Mucosa of rectum (tissue), 2 donors: ENCODE measurements around the gene HNRNPA1L2.

Experiments
- H3K27ac ChIP-seq, 2 donors: one replicate each; pipeline ENCODE4 v1.7.0; 2013; ENCODE audit warnings: inconsistent platforms in 2 of 2, low read depth in 2 of 2, low read length in 2 of 2
- H3K27me3 ChIP-seq, 2 donors: one replicate each; pipeline ENCODE4 v1.7.0; 2013; ENCODE audit warnings: low read length in 2 of 2; ENCODE audit not compliant: control insufficient read depth in 2 of 2, insufficient read depth in 2 of 2
- H3K36me3 ChIP-seq, 2 donors: one replicate each; pipeline ENCODE4 v1.7.0; 2013; ENCODE audit warnings: low read length in 2 of 2; ENCODE audit not compliant: control insufficient read depth in 2 of 2, insufficient read depth in 2 of 2
- H3K4me1 ChIP-seq, 2 donors: one replicate each; pipeline ENCODE4 v1.7.0; 2013; ENCODE audit warnings: low read length in 2 of 2, mild to moderate bottlenecking in 1 of 2; ENCODE audit not compliant: control insufficient read depth in 2 of 2, insufficient read depth in 2 of 2
- H3K4me3 ChIP-seq, 2 donors: one replicate each; pipeline ENCODE4 v1.7.0; 2013; ENCODE audit warnings: low read length in 2 of 2
- H3K9ac ChIP-seq, 2 donors: one replicate each; pipeline ENCODE4 v1.7.0; 2013; ENCODE audit warnings: low read length in 2 of 2, low read depth in 1 of 2, mild to moderate bottlenecking in 1 of 2
- H3K9me3 ChIP-seq, 2 donors: one replicate each; pipeline ENCODE4 v1.7.0; 2013; ENCODE audit warnings: low read length in 2 of 2; ENCODE audit not compliant: control insufficient read depth in 2 of 2
- donor health status: healthy.
- donor health status: Normal muscosa, but diverticular disease.

Gene HNRNPA1L2

DNA sequence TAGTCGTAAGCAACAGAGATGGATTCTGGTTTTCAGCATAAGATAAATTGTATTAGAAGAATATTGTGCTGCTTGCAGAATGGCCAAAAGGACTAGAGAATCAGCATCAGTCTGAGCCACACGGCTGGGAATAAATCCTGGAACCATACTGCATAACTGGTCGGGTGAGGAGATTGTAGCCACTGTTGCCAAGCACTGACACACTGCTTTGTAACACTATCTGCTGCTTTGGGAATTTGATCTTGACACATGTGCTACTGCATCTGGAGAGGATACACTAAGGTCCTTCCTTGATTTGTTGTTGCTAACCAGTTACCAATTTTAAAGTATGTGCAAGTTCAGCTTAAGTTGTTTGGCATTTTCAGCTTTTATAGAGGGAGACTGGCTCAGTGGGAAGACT, 1.9 kb downstream of the HNRNPA1L2 start:
- H3K9me3 ChIP-seq: no peaks in the 10 kb centered on the region
- H3K27ac ChIP-seq: no peak overlapping the region
- H3K36me3 ChIP-seq: peaks cover 0 to 5% of the 10 kb centered on the region in 2 donors
- no peak overlapping the region for H3K9ac ChIP-seq
- H3K4me3 ChIP-seq: no peak overlapping the region
- H3K4me1 ChIP-seq: peaks cover 3 to 6% of the 10 kb centered on the region in 2 donors
- no peaks in the 10 kb centered on the region for H3K27me3 ChIP-seq

DNA sequence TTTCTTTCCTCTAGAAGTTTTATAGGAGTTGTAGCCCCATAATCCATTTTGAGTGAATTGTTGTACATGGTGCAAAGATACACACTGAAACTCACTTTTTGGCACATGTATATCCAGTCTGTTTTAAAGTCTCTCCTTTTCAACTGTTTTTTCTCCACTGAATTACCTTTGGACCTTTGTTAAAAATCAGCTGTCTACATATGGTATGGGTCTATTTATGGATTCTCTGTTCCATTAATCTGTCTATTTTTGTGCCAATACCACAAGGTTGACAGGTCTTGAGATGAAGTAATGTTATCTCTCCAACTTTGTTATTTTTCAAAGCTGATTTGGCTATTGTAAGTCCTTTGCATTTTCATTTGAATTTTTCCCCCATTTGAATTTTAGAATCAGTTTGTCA, 4.7 kb downstream of the HNRNPA1L2 start:
- no peak overlapping the region for H3K4me3 ChIP-seq
- H3K4me1 ChIP-seq: peaks cover 4 to 9% of the 10 kb centered on the region in 2 donors
- no peaks in the 10 kb centered on the region for H3K27me3 ChIP-seq
- H3K36me3 ChIP-seq: peaks cover 0 to 3% of the 10 kb centered on the region in 2 donors
- no peak overlapping the region for H3K9ac ChIP-seq
- no peak overlapping the region for H3K27ac ChIP-seq
- H3K9me3 ChIP-seq: no peaks in the 10 kb centered on the region

DNA sequence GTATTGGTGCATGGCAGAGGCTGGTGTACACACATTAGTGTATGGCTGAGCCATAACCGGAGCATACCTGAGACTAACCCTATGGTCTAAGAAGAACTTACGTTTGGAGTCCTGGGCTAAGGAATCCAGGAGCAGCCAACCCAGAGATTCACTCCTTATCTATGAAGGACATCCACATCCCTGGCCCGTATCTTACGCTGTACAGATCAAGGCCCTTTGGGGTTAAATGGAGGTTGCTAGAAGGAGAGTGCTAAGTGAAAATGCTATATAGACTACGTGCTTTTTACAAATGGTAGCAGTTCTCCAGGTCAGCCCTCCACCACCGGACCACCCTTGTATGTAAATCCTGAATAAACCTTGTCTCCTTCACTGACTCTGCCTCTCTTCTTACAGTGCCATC, 8.5 kb downstream of the HNRNPA1L2 start:
- Histone ChIP-seq H3K27me3 (no peaks in the 10 kb centered on the region), H3K4me1 (peaks cover 13 to 17% of the 10 kb centered on the region in 2 donors), H3K9me3 (no peaks in the 10 kb centered on the region), H3K27ac (no peak overlapping the region), H3K9ac (peak overlapping the region in 1 of 2 donors; percentile 97), H3K4me3 (peak overlapping the region in 1 of 2 donors; percentile 89), H3K36me3 (peaks cover 0 to 3% of the 10 kb centered on the region in 2 donors)

DNA sequence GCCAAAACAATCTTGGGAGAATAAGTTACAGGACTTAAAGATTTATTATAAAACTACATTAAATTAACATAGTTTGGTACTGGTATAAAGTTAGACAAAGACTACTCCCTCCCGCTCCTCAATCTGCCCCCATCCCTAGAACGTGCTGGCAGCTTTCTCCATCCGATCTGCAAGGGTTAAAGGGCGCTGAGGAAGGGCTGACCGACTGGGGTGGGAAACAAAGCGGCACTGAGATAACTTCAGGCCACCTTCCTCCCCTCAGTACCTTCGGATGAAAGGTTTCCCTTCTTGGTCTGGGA, 9.6 kb downstream of the HNRNPA1L2 start:
- H3K4me1 ChIP-seq: peaks cover 13% of the 10 kb centered on the region in 2 donors
- peak overlapping the region; percentile 88 to 97 for H3K9ac ChIP-seq
- peak overlapping the region; percentile 99 to 100 for H3K27ac ChIP-seq
- no peaks in the 10 kb centered on the region for H3K27me3 ChIP-seq
- peak overlapping the region; percentile 88 to 89 for H3K4me3 ChIP-seq
- peaks cover 0 to 3% of the 10 kb centered on the region in 2 donors for H3K36me3 ChIP-seq
- H3K9me3 ChIP-seq: no peaks in the 10 kb centered on the region

DNA sequence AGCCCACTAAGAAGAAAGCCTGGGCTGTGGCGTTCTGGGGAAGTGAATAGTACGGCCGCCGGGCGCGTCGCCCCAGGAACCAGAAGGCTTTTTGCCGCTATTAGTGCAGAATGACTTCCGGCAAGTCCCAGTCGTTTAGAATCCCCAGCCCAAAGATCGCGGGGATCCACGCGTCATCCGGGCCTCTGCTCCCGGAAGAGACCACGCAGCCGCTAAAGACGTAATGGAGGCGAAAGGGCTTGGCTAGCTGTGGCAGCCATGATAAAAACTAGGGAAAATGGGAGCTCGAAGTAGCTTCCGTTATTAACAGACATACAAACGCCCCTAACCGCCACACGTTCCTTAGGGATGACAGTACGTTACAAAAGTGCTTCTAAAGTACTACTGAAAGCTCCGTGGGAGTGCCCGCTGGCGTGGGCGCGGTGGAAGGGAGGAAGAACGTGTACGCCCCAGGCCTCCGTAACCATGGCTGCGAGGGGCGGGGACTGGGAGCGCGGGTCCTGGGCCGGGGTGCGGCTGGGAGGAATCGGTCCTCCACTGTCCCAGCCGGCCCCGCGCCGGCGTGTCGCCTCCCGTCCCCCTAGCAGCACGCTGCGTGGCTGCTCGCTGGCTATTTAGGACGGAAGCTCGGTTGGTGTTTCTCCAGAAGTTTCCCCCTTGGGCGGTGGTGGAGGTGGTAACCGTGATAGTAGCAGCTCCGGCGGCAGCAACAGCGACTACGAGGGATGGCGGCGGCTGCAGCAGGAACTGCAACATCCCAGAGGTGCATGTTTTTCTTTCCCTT, 10.2 kb downstream of the HNRNPA1L2 start, which contains the start of gene SUGT1:
Gene SUGT1 (plus strand): TSS at position 641 of the 784 bp plus-strand sequence. CDS start 85 bp downstream, at position 726.
- H3K27me3 ChIP-seq: no peaks in the 10 kb centered on the region
- H3K9me3 ChIP-seq: no peaks in the 10 kb centered on the region
- H3K4me1 ChIP-seq: peaks cover 13% of the 10 kb centered on the region in 2 donors
- H3K9ac ChIP-seq: peak within 1 kb of the TSS; percentile 88 to 97
- H3K27ac ChIP-seq: peak within 1 kb of the TSS; percentile 99 to 100
- peaks cover under 1 to 3% of the 10 kb centered on the region in 2 donors for H3K36me3 ChIP-seq
- peak within 1 kb of the TSS; percentile 88 to 89 for H3K4me3 ChIP-seq

DNA sequence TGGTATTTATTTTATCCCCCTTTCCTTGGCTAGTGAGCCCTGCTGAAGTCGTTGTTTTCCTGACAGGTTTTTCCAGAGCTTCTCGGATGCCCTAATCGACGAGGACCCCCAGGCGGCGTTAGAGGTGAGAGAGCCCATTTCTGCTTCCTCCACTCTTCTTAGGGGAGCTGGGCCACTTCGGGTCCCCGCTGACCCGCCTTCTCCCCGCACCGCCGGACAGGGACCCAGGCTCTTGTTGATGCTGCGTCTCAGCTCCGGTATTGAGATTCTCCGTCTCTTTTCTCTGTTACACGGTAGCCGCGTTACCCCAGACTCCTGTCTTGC, 10.7 kb downstream of the HNRNPA1L2 start:
- Histone ChIP-seq H3K4me1 (peaks cover 13% of the 10 kb centered on the region in 2 donors), H3K36me3 (peaks cover 2 to 3% of the 10 kb centered on the region in 2 donors), H3K9me3 (no peaks in the 10 kb centered on the region), H3K27me3 (no peaks in the 10 kb centered on the region), H3K4me3 (peak overlapping the region; percentile 88 to 89), H3K9ac (peak overlapping the region; percentile 84 to 88), H3K27ac (peak overlapping the region; percentile 99 to 100)

DNA sequence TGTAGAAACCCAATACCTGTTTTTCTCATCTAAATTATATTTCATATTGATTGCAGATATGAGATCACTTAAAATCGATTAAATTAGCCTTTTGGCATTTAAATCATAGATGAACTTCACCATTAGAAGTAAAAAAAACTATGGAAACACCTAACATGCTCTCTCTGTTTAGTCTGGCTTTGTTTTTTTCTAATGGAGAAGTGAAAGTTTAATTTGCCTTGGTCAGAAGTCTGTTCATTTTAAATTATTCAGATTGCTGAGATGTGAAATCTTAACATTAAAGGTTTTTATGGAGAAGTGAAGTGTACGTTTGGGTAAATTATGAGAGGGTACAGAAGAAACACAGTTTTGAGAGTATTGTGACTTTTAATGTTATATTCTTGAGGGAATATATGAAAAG, 17.1 kb downstream of the HNRNPA1L2 start:
- Histone ChIP-seq H3K9me3 (no peaks in the 10 kb centered on the region), H3K4me1 (peaks cover 2 to 3% of the 10 kb centered on the region in 2 donors), H3K4me3 (no peak overlapping the region), H3K27ac (no peak overlapping the region), H3K9ac (no peak overlapping the region), H3K27me3 (no peaks in the 10 kb centered on the region), H3K36me3 (peaks cover 16 to 41% of the 10 kb centered on the region in 2 donors)

DNA sequence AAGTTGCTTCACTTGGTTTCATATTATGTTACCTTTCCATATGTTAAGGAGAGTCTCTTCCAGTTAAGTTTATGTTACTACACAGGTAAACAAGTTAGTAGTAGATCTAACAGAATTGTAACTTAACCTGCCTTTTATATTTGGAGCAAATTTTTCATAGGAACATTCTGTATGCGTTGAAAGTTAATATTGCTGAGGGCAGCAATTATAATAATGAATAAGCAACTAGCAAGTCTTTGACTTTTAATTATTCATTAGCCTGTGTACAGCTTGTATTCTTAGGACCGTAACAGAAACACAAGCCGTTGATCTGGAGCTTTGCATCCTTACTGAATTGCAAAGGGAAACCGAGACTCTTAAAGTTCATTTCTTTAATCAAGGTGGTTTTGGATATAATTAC, 22.0 kb downstream of the HNRNPA1L2 start:
- Histone ChIP-seq H3K27ac (no peak overlapping the region), H3K4me3 (no peak overlapping the region), H3K27me3 (no peaks in the 10 kb centered on the region), H3K36me3 (peaks cover 37 to 60% of the 10 kb centered on the region in 2 donors), H3K4me1 (no peaks in the 10 kb centered on the region), H3K9ac (no peak overlapping the region), H3K9me3 (no peaks in the 10 kb centered on the region)

DNA sequence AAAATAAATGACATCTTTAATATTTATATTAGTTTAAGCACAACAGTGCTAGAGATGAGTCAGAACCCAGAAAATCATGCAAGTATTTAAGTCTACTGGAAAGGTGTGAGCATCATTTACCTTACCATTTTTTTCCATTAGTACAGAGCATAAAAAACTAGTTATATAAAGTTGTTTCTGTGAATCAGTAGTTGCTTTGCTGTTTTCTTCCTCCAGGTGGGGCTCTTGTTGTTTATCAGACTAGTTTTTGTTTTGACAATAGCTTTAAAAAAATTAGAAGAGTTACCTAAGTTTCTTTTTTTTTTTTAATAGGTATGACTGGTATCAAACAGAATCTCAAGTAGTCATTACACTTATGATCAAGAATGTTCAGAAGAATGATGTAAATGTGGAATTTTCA, 23.1 kb downstream of the HNRNPA1L2 start:
- no peak overlapping the region for H3K4me3 ChIP-seq
- H3K4me1 ChIP-seq: no peaks in the 10 kb centered on the region
- no peak overlapping the region for H3K27ac ChIP-seq
- H3K36me3 ChIP-seq: peaks cover 37 to 53% of the 10 kb centered on the region in 2 donors
- H3K9ac ChIP-seq: no peak overlapping the region
- no peaks in the 10 kb centered on the region for H3K27me3 ChIP-seq
- H3K9me3 ChIP-seq: no peaks in the 10 kb centered on the region

DNA sequence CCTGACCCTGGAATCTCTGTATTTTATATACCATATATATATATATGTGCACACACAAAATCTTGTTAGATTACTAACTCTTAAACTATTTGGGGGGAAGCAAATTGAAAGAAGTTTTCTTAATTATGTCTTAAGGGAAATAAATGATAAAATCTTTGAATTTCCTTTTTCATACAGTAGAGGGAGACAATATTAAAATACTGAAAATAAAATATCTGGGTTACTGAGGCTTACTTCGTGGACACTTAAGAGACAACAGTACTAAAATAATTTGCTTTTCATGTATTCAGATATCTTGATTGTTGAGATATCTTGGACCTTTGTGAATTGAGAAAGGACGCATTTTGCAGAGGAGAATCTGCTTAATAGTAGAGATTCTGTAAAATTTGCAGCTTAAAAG, 27.4 kb downstream of the HNRNPA1L2 start:
- Histone ChIP-seq H3K9me3 (no peaks in the 10 kb centered on the region), H3K4me3 (no peak overlapping the region), H3K27ac (no peak overlapping the region), H3K4me1 (no peaks in the 10 kb centered on the region), H3K27me3 (no peaks in the 10 kb centered on the region), H3K36me3 (peaks cover 30 to 31% of the 10 kb centered on the region in 2 donors), H3K9ac (no peak overlapping the region)
